Hepatocyte (in vitro differentiated cells): ENCODE measurements around the gene SLC46A2. TPM values are rescaled to one million over a fixed set of nuclear protein-coding genes. Genes with fewer than 3 reads are reported as not detected.

Experiments used
- DNase-seq: peaks from one replicate; pipeline ENCODE4 v3.0.0-alpha.2; 2016; ENCODE audit warnings: low spot score
- H2AFZ ChIP-seq: fragments of 200-600 bp; sonication (generic); 2 replicates; pipeline ENCODE4 v1.6.0; 2016; ENCODE audit warnings: antibody characterized with exemption, mild to moderate bottlenecking
- H3K27ac ChIP-seq: fragments of 200-600 bp; sonication (generic); 2 replicates; pipeline ENCODE4 v1.5.1; 2016; ENCODE audit warnings: mild to moderate bottlenecking
- H3K27me3 ChIP-seq: fragments of 200-600 bp; sonication (generic); 2 replicates; pipeline ENCODE4 v1.6.1; 2016
- H3K36me3 ChIP-seq: fragments of 200-600 bp; sonication (generic); replicated peaks from 2 replicates; pipeline ENCODE4 v1.5.1; 2016; ENCODE audit warnings: low read depth; ENCODE audit not compliant: insufficient read depth
- H3K4me1 ChIP-seq: fragments of 200-600 bp; sonication (generic); 2 replicates; pipeline ENCODE4 v1.5.1; 2016; ENCODE audit warnings: mild to moderate bottlenecking, moderate library complexity; ENCODE audit not compliant: insufficient read depth
- H3K4me2 ChIP-seq: fragments of 200-600 bp; sonication (generic); 2 replicates; pipeline ENCODE4 v1.6.0; 2016
- H3K4me3 ChIP-seq: fragments of 200-600 bp; sonication (generic); 2 replicates; pipeline ENCODE4 v1.5.1; 2016; ENCODE audit warnings: mild to moderate bottlenecking
- H3K79me2 ChIP-seq: fragments of 200-600 bp; sonication (generic); 2 replicates; pipeline ENCODE4 v1.6.0; 2017; ENCODE audit warnings: mild to moderate bottlenecking
- H3K9me2 ChIP-seq: fragments of 200-600 bp; sonication (generic); replicated peaks from 2 replicates; pipeline ENCODE4 v1.6.0; 2017; ENCODE audit warnings: mild to moderate bottlenecking; ENCODE audit not compliant: insufficient read depth
- H3K9me3 ChIP-seq: fragments of 200-600 bp; sonication (generic); 2 replicates; pipeline ENCODE4 v1.5.1; 2016; ENCODE audit warnings: low read depth, mild to moderate bottlenecking
- H4K20me1 ChIP-seq: fragments of 200-600 bp; sonication (generic); 2 replicates; pipeline ENCODE4 v1.6.0; 2016; ENCODE audit warnings: mild to moderate bottlenecking; ENCODE audit not compliant: insufficient read depth, poor library complexity, severe bottlenecking
- EZH2 ChIP-seq: fragments of 200-600 bp; sonication (generic); IDR thresholded peaks from 2 replicates; pipeline ENCODE4 v1.6.1; 2016; ENCODE audit warnings: antibody characterized with exemption, mild to moderate bottlenecking, borderline replicate concordance
- EZH2phosphoT487 ChIP-seq: fragments of 200-600 bp; sonication (generic); IDR thresholded peaks from one replicate; pipeline ENCODE4 v1.6.1; 2018; ENCODE audit warnings: antibody characterized with exemption, mild to moderate bottlenecking, low read depth, moderate library complexity; ENCODE audit not compliant: unreplicated experiment, severe bottlenecking
- WGBS: methylation state at CpG from one replicate; pipeline ENCODE4 v1.1.6; 2016; ENCODE audit warnings: low lambda C conversion rate; ENCODE audit errors: missing lambda C conversion rate; 5-methylcytosine and 5-hydroxymethylcytosine counted together
- polyA plus RNA-seq: library from polyadenylated mRNA; unstranded; fragments of >200 nt; fragmentation: Nextera tagmentation; extraction: Ambion mirVana; gene quantifications from 2 replicates; pipeline ENCODE4 v1.2.1, GENCODE V29; 2016
- total RNA-seq: library from RNA; depleted of rRNA; stranded (reverse); fragments of >200 nt; gene quantifications from 2 replicates; pipeline ENCODE4 v1.2.3, GENCODE V29; 2014
- TF ChIP-seq, protein P1 (sequence below): fragments of 200-600 bp; sonication (generic); IDR thresholded peaks from 2 replicates; pipeline ENCODE4 v1.5.1; 2016; ENCODE audit warnings: antibody characterized with exemption, mild to moderate bottlenecking; ENCODE audit not compliant: poor library complexity

Gene SLC46A2
- total and polyA plus RNA-seq, 2 experiments from 2014 or later: not detected

DNA sequence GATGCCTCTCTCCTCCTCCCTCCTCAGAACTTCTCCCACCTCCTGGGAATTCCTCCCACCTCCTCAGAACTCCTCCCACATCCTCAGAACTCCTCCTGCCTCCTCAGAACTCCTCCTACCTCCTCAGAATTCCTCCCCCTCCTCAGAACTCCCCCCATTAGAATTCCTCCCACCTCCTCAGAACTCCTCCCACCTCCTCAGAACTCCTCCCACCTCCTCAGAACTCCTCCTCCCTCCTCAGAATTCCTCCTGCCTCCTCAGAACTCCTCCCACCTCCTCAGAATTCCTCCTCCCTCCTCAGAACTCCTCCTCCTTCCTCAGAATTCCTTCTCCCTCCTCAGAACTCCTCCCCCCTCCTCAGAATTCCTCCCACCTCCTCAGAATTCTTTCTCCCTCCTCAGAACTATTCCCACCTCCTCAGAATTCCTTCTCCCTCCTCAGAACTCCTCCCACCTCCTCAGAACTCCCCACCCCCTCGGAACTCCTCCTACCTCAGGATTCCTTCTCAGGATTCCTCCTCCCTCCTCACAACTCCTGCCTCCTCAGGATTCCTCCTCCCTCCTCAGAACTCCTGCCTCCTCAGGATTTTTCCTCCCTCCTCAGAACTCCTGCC is 23.9 kb downstream of the SLC46A2 start:
- H4K20me1 ChIP-seq: no peaks in the 10 kb centered on the region
- H3K4me3 ChIP-seq: no peak overlapping the region
- H3K27ac ChIP-seq: no peak overlapping the region
- no peaks in the 10 kb centered on the region for H3K27me3 ChIP-seq
- H3K4me1 ChIP-seq: peaks cover 6% of the 10 kb centered on the region
- H3K79me2 ChIP-seq: no peaks in the 10 kb centered on the region
- H3K36me3 ChIP-seq: no peaks in the 10 kb centered on the region
- no peak overlapping the region for H3K4me2 ChIP-seq
- no CpG with 5 or more reads among the region's 1 CpG for WGBS
- no peak for DNase-seq
- H2AFZ ChIP-seq: no peak overlapping the region
- no peaks in the 10 kb centered on the region for H3K9me2 ChIP-seq
- TF ChIP-seq, protein P1, sequence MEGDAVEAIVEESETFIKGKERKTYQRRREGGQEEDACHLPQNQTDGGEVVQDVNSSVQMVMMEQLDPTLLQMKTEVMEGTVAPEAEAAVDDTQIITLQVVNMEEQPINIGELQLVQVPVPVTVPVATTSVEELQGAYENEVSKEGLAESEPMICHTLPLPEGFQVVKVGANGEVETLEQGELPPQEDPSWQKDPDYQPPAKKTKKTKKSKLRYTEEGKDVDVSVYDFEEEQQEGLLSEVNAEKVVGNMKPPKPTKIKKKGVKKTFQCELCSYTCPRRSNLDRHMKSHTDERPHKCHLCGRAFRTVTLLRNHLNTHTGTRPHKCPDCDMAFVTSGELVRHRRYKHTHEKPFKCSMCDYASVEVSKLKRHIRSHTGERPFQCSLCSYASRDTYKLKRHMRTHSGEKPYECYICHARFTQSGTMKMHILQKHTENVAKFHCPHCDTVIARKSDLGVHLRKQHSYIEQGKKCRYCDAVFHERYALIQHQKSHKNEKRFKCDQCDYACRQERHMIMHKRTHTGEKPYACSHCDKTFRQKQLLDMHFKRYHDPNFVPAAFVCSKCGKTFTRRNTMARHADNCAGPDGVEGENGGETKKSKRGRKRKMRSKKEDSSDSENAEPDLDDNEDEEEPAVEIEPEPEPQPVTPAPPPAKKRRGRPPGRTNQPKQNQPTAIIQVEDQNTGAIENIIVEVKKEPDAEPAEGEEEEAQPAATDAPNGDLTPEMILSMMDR: no peak
- TF ChIP-seq EZH2: no peak
- TF ChIP-seq EZH2phosphoT487: no peak
- no peaks in the 10 kb centered on the region for H3K9me3 ChIP-seq

DNA sequence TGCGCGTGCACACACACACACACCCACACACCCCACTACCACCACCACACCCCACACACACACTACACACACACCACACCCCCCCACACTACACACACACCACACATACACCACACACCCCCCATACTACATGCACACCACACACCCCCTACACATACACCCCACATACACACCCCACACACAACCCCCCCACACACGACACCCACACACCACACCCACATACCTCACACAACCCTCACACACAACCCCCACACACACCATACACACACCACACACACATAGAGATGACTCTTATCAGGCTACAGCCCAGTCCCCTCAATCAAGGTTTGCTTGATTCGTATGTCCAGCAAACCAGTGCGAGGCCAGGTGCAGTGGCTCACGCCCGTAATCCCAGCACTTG is 25.7 kb downstream of the SLC46A2 start:
- no peak for TF ChIP-seq EZH2phosphoT487
- TF ChIP-seq, protein P1: no peak
- no peak for TF ChIP-seq EZH2
- no peak overlapping the region for H2AFZ ChIP-seq
- H3K27ac ChIP-seq: no peak overlapping the region
- no peaks in the 10 kb centered on the region for H3K9me3 ChIP-seq
- no peak for DNase-seq
- peaks cover 6% of the 10 kb centered on the region for H3K4me1 ChIP-seq
- WGBS: 100% methylated on average over 4 of the region's 7 CpGs
- H4K20me1 ChIP-seq: no peaks in the 10 kb centered on the region
- no peaks in the 10 kb centered on the region for H3K9me2 ChIP-seq
- H3K4me2 ChIP-seq: no peak overlapping the region
- no peak overlapping the region for H3K4me3 ChIP-seq
- no peaks in the 10 kb centered on the region for H3K79me2 ChIP-seq
- no peaks in the 10 kb centered on the region for H3K27me3 ChIP-seq
- no peaks in the 10 kb centered on the region for H3K36me3 ChIP-seq

DNA sequence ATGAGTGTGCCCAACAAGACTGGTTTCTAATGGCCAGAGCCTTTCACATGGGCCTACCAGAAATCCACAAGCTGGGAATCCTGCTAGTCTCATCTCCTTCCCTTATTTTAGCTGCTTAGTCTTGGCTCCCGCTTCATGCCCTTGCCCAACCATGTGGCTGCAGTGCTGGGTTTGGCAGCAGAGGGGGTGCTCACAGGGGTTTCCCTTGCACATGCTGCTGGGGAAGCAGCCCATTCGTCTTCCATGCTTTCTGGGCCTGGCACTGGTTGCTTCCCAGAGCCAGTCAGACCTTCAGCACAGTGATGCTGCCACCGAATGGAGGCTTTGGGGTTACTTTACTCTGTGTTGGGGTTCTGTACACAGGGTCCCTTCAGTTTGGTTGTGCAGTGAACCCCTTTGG is 26.3 kb downstream of the SLC46A2 start:
- H2AFZ ChIP-seq: no peak overlapping the region
- H3K9me2 ChIP-seq: no peaks in the 10 kb centered on the region
- TF ChIP-seq EZH2: no peak
- TF ChIP-seq, protein P1: no peak
- no peak for TF ChIP-seq EZH2phosphoT487
- H3K79me2 ChIP-seq: no peaks in the 10 kb centered on the region
- WGBS: 89% methylated on average over 2 of the region's 3 CpGs
- no peaks in the 10 kb centered on the region for H3K36me3 ChIP-seq
- H3K9me3 ChIP-seq: no peaks in the 10 kb centered on the region
- no peak overlapping the region for H3K27ac ChIP-seq
- no peak overlapping the region for H3K4me3 ChIP-seq
- peaks cover 6% of the 10 kb centered on the region for H3K4me1 ChIP-seq
- no peaks in the 10 kb centered on the region for H3K27me3 ChIP-seq
- no peaks in the 10 kb centered on the region for H4K20me1 ChIP-seq
- H3K4me2 ChIP-seq: no peak overlapping the region
- DNase-seq: no peak
